GM13977 (cell line): ENCODE data around the gene METTL6.

ENCODE experiments used
- DNase-seq: peaks from one replicate; pipeline ENCODE4 v3.0.0; 2012; ENCODE audit warnings: low spot score
- CTCF ChIP-seq: IDR thresholded peaks from 2 replicates; pipeline ENCODE4 v1.5.1; 2012; ENCODE audit warnings: mild to moderate bottlenecking, control low read depth; ENCODE audit not compliant: insufficient read depth; ENCODE audit errors: extremely low read depth, missing control alignments
- in situ Hi-C: fragments of 300-500 bp; cut with MboI; formaldehyde crosslinking; loops from one replicate; pipeline ENCODE4 v1.12.0; 2022; ENCODE audit warnings: low sequenced_read_pairs, low pct_unique_long_range_greater_than_20kb, mixed read lengths, inconsistent platforms; ENCODE audit not compliant: unreplicated experiment

The METTL6 gene

GRCh38 chr3:15440891-15441290, 13.5 kb upstream of the METTL6 start:
- in situ Hi-C loops = loop anchor here (25.0 kb wide), 1 partner anchor 371 kb away; no protein-coding TSS in a partner anchor
- TF ChIP-seq CTCF = no peak
- no peak for DNase-seq

- no peak for DNase-seq
- in situ Hi-C loops = loop anchor here (25.0 kb wide), 1 partner anchor 373 kb away; no protein-coding TSS in a partner anchor
- no peak for TF ChIP-seq CTCF
Measured at GRCh38 chr3:15439476-15439875, 12.1 kb upstream of the METTL6 start.

GRCh38 chr3:15438983-15439382, 11.6 kb upstream of the METTL6 start:
- TF ChIP-seq CTCF = no peak
- in situ Hi-C loops = loop anchor here (25.0 kb wide), 1 partner anchor 373 kb away; no protein-coding TSS in a partner anchor
- DNase-seq = no peak

GRCh38 chr3:15436246-15436645, 8.9 kb upstream of the METTL6 start:
- in situ Hi-C loops = loop anchor here (25.0 kb wide), 1 partner anchor 376 kb away; no protein-coding TSS in a partner anchor
- TF ChIP-seq CTCF = no peak
- DNase-seq = no peak

- in situ Hi-C loops = loop anchor here (25.0 kb wide), 1 partner anchor 378 kb away; no protein-coding TSS in a partner anchor
- TF ChIP-seq CTCF = no peak
- DNase-seq = no peak
Measured at GRCh38 chr3:15434756-15435155, 7.4 kb upstream of the METTL6 start.

- DNase-seq = no peak
- TF ChIP-seq CTCF = no peak
- in situ Hi-C loops = loop anchor here (25.0 kb wide), 1 partner anchor 379 kb away; no protein-coding TSS in a partner anchor
Measured at GRCh38 chr3:15433531-15433930, 6.2 kb upstream of the METTL6 start.
